ENCODE data around the gene STEAP3. TPM values are rescaled to one million over a fixed set of nuclear protein-coding genes. Genes with fewer than 3 reads are reported as not detected.

The STEAP3 gene
- total RNA-seq, 1 experiment from 2014 or later: 15.4 TPM

- Histone ChIP-seq H4K8ac (replicated peaks; ENCODE audit: insufficient read length, low read depth, low read length) (no peak overlapping the region), H3K27ac (ENCODE audit: insufficient read length, low read depth, low read length) (no peak overlapping the region), H2BK120ac (ENCODE audit: low read depth, low read length, poor library complexity, severe bottlenecking) (no peak overlapping the region), H3K79me1 (ENCODE audit: insufficient read depth, low read depth, low read length, poor library complexity, severe bottlenecking) (no peaks in the 10 kb centered on the region), H3K79me2 (ENCODE audit: insufficient read depth, low read length) (no peaks in the 10 kb centered on the region), H3K9me3 (ENCODE audit: control insufficient read depth, low read depth, low read length) (no peaks in the 10 kb centered on the region), H3K18ac (ENCODE audit: insufficient read length, low read depth, low read length) (no peak overlapping the region), H3K14ac (ENCODE audit: insufficient read depth, low read length) (no peak overlapping the region), H2BK15ac (ENCODE audit: low read depth, low read length) (no peak overlapping the region), H3T11ph (ENCODE audit: low read length) (no peak overlapping the region), H3K4me1 (ENCODE audit: insufficient read depth, low read length) (no peaks in the 10 kb centered on the region), H3K23me2 (ENCODE audit: insufficient read length, low read depth, low read length, poor library complexity, severe bottlenecking) (no peaks in the 10 kb centered on the region), H3K27me3 (ENCODE audit: insufficient read depth, low read length) (no peaks in the 10 kb centered on the region), H4K91ac (ENCODE audit: insufficient read length, low read depth, low read length) (no peak overlapping the region), H2BK20ac (ENCODE audit: low read depth, low read length, poor library complexity, severe bottlenecking) (no peak overlapping the region), H2AK5ac (ENCODE audit: insufficient read length, low read length) (no peak overlapping the region), H3K9ac (ENCODE audit: extremely low read depth, insufficient read length, low read length) (no peak overlapping the region), H4K5ac (ENCODE audit: insufficient read length, low read depth, low read length) (no peak overlapping the region), H3K4ac (ENCODE audit: low read depth, low read length) (no peak overlapping the region), H4K20me1 (ENCODE audit: control insufficient read depth, insufficient read depth, insufficient read length) (no peaks in the 10 kb centered on the region), H2BK5ac (ENCODE audit: insufficient read length, low read length) (no peak overlapping the region), H2AFZ (ENCODE audit: low read length) (no peak overlapping the region), H3K23ac (ENCODE audit: insufficient read length, low read depth, low read length) (no peak overlapping the region), H3K56ac (ENCODE audit: insufficient read length, low read depth, low read length) (no peak overlapping the region), H3K4me2 (ENCODE audit: insufficient read depth, insufficient read length, low read length) (no peak overlapping the region), H2BK12ac (ENCODE audit: insufficient read length, low read depth, low read length) (no peak overlapping the region)
- Mint-ChIP-seq H3K27ac (no peak overlapping the region), H3K36me3 (ENCODE audit: insufficient read depth in 1 of 3, low read depth in 3 of 3) (peaks cover 0 to 7% (median 7%) of the 10 kb centered on the region in 3 experiments; a peak in 3 of 7 replicates), H3K4me3 (no peak overlapping the region), H3K4me1 (peaks cover 3 to 10% of the 10 kb centered on the region in 2 experiments; a peak in 3 of 4 replicates), H3K27me3 (ENCODE audit: low read depth) (peaks cover 4% of the 10 kb centered on the region), H3K9me3 (peaks cover 5 to 6% of the 10 kb centered on the region in 2 experiments; a peak in 4 of 5 replicates)
- no peak for DNase-seq
- no peak for TF ChIP-seq CTCF (conservative IDR thresholded peaks at IDR 0.05)
- WGBS (ENCODE audit: extremely low coverage, insufficient read length, low lambda C conversion rate): no CpG with 5 or more reads among the region's 10 CpGs
Observed at GRCh38 chr2:119175517-119175916, 48.1 kb upstream of the STEAP3 start.
